Measurements from ENCODE around the gene MAP2K7. TPM values are rescaled to one million over a fixed set of nuclear protein-coding genes. Genes with fewer than 3 reads are reported as not detected.

MAP2K7 gene
- total and polyA plus RNA-seq, 7 donors, result 12.5 to 27.8 (median 16.5) TPM

DNA sequence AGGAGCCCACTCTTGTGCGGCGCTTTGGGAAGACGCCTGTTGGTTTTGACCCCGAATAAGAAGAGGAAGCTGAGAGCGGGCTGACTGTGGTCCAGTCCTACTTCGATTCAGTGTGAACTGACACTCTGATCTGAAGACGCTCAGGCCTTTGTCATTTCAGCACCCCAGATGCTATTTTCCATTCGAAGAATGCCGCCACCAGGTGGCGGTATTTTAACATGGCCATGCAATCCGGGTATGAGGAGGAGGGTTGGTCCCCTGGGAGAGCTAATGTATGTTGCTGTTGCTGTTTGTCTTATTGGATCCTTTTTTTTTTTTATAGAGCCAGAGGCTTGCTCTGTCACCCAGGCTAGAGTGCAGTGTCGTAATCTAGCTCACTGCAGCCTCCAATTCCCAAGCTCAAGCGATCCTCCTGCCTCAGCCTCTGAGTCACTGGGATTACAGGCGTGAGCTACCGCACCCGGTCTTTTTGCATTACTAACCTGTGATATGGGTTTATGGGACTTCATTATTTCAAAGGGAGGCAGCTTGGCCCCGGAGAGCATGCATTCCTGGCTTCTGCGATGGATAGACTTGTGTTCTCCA, 40.6 kb downstream of the MAP2K7 start:
- no peaks in the 10 kb centered on the region for H3K9me3 ChIP-seq
- peaks cover 0 to 20% (median 13%) of the 10 kb centered on the region in 4 donors for H3K36me3 ChIP-seq
- H3K27me3 ChIP-seq, result no peaks in the 10 kb centered on the region
- peak overlapping the region; percentile 32 to 87 (median 72) for H3K4me3 ChIP-seq
- intact Hi-C loops (cut with DNase I), result loop anchor here (1.0 kb wide), 2 partner anchors 58 to 309 kb away; no protein-coding TSS in a partner anchor
- WGBS, 2 donors, result 24 to 27% methylated on average over 18 of the region's 18 CpGs
- H3K4me1 ChIP-seq, result peaks cover 3 to 49% (median 37%) of the 10 kb centered on the region in 4 donors
- DNase-seq, result peak; percentile 92
- peak overlapping the region; percentile 94 to 99 (median 96) for H3K27ac ChIP-seq
- no peak for TF ChIP-seq POLR2AphosphoS5 (IDR thresholded peaks at IDR 0.05)
- TF ChIP-seq, protein P1, sequence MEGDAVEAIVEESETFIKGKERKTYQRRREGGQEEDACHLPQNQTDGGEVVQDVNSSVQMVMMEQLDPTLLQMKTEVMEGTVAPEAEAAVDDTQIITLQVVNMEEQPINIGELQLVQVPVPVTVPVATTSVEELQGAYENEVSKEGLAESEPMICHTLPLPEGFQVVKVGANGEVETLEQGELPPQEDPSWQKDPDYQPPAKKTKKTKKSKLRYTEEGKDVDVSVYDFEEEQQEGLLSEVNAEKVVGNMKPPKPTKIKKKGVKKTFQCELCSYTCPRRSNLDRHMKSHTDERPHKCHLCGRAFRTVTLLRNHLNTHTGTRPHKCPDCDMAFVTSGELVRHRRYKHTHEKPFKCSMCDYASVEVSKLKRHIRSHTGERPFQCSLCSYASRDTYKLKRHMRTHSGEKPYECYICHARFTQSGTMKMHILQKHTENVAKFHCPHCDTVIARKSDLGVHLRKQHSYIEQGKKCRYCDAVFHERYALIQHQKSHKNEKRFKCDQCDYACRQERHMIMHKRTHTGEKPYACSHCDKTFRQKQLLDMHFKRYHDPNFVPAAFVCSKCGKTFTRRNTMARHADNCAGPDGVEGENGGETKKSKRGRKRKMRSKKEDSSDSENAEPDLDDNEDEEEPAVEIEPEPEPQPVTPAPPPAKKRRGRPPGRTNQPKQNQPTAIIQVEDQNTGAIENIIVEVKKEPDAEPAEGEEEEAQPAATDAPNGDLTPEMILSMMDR (IDR thresholded peaks at IDR 0.05), result peak; percentile 85 to 96 (median 85)

DNA sequence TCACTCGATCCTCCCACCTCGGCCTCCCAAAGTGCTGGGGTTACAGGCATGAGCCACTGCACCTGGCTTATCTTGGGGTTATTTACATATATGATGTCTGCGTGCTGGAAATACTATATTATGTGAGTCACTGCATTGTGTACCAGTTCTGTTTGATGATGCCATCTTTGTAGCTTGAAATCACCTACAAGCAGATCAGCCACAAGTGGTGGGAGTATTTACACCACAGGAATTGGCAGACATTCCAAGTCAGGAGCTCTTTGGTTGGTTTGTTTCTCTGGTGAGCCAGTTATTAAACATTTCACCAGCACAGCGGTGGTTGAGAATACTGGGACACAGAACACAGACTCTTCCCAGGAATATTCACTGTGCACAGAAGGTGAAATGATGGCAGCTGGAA, 44.3 kb downstream of the MAP2K7 start:
- no peak overlapping the region for H3K4me3 ChIP-seq
- WGBS, 2 donors, result 92 to 93% methylated on average over 4 of the region's 4 CpGs
- intact Hi-C loops (cut with DNase I), result no loop called here
- no peak overlapping the region for H3K27ac ChIP-seq
- no peaks in the 10 kb centered on the region for H3K27me3 ChIP-seq
- no peaks in the 10 kb centered on the region for H3K36me3 ChIP-seq
- no peak for TF ChIP-seq POLR2AphosphoS5 (IDR thresholded peaks at IDR 0.05)
- TF ChIP-seq, protein P1 (IDR thresholded peaks at IDR 0.05), result no peak
- no peak for TF ChIP-seq POLR2A (IDR thresholded peaks at IDR 0.05)
- no peak for TF ChIP-seq EP300 (IDR thresholded peaks at IDR 0.05)
- DNase-seq, result no peak
- peaks cover 3 to 16% (median 10%) of the 10 kb centered on the region in 4 donors for H3K4me1 ChIP-seq
- no peaks in the 10 kb centered on the region for H3K9me3 ChIP-seq

- intact Hi-C loops (cut with DNase I), result no loop called here
- Histone ChIP-seq H3K36me3 (no peaks in the 10 kb centered on the region), H3K27ac (no peak overlapping the region), H3K27me3 (no peaks in the 10 kb centered on the region), H3K4me1 (peaks cover 0 to 4% (median 0%) of the 10 kb centered on the region in 4 donors), H3K4me3 (no peak overlapping the region), H3K9me3 (no peaks in the 10 kb centered on the region)
- 31 to 36% methylated on average over 3 of the region's 3 CpGs for whole genome bisulfite sequencing, 2 donors
- TF ChIP-seq, protein P1 (IDR thresholded peaks at IDR 0.05), result no peak
- TF ChIP-seq POLR2AphosphoS5 (IDR thresholded peaks at IDR 0.05) (no peak), EP300 (IDR thresholded peaks at IDR 0.05) (no peak), POLR2A (IDR thresholded peaks at IDR 0.05) (no peak)
- no peak for DNase-seq
Observed at GRCh38 chr19:7953060-7953459, 49.4 kb downstream of the MAP2K7 start.

DNA sequence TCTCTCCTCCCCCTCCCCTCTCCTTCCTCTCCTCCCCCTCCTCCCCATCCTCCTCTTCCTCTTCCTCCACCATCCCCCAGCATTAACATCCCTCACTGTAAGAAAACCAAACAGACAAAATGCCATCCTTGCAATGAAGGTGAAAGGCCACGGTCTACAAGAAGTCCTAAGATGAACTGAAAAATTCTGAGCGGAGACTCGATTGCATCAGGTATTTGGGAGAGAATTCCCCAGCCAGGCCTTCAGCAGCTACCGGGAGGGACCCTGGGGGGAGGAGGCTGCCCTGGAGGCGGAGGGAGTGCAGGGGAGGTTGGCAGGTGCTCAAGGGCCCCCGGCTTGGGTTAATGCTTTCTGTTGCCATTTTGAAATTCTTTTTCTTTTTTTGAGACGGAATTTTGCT, 49.9 kb downstream of the MAP2K7 start:
- TF ChIP-seq POLR2A (IDR thresholded peaks at IDR 0.05) (no peak), EP300 (IDR thresholded peaks at IDR 0.05) (no peak), POLR2AphosphoS5 (IDR thresholded peaks at IDR 0.05) (no peak)
- TF ChIP-seq, protein P1 (IDR thresholded peaks at IDR 0.05), result no peak
- H3K36me3 ChIP-seq, result no peaks in the 10 kb centered on the region
- intact Hi-C loops (cut with DNase I), result no loop called here
- DNase-seq, result no peak
- peaks cover 0 to 4% (median 0%) of the 10 kb centered on the region in 4 donors for H3K4me1 ChIP-seq
- no peak overlapping the region for H3K4me3 ChIP-seq
- no peak overlapping the region for H3K27ac ChIP-seq
- H3K9me3 ChIP-seq, result no peaks in the 10 kb centered on the region
- no peaks in the 10 kb centered on the region for H3K27me3 ChIP-seq
- 84 to 88% methylated on average over 7 of the region's 7 CpGs for WGBS, 2 donors

- peaks cover 0 to 8% (median 3%) of the 10 kb centered on the region in 4 donors for H3K36me3 ChIP-seq
- no peak overlapping the region for H3K27ac ChIP-seq
- no peak for DNase-seq
- TF ChIP-seq POLR2A (IDR thresholded peaks at IDR 0.05) (no peak), EP300 (IDR thresholded peaks at IDR 0.05) (no peak)
- TF ChIP-seq, protein P1 (IDR thresholded peaks at IDR 0.05), result no peak
- no peaks in the 10 kb centered on the region for H3K9me3 ChIP-seq
- 89 to 91% methylated on average over 11 of the region's 11 CpGs for WGBS, 2 donors
- intact Hi-C loops (cut with DNase I), result no loop called here
- H3K4me1 ChIP-seq, result peaks cover 0 to 4% (median 0%) of the 10 kb centered on the region in 4 donors
- no peaks in the 10 kb centered on the region for H3K27me3 ChIP-seq
- H3K4me3 ChIP-seq, result no peak overlapping the region
Observed at GRCh38 chr19:7955696-7956095, 52.0 kb downstream of the MAP2K7 start.
